ENCODE data around the gene CELF4.

The CELF4 gene

GRCh38 chr18:37529296-37529695 is 36.3 kb downstream of the CELF4 start:
- in situ Hi-C loops (cut with HindIII; ENCODE audit: low sequenced_read_pairs): no loop called here

GRCh38 chr18:37527395-37527794 is 38.2 kb downstream of the CELF4 start:
- in situ Hi-C loops (cut with HindIII; ENCODE audit: low sequenced_read_pairs): no loop called here

- in situ Hi-C loops (cut with HindIII; ENCODE audit: low sequenced_read_pairs): no loop called here
Measured at GRCh38 chr18:37525262-37525585, 40.4 kb downstream of the CELF4 start.

GRCh38 chr18:37524498-37525261 is 40.9 kb downstream of the CELF4 start:
- in situ Hi-C loops (cut with HindIII; ENCODE audit: low sequenced_read_pairs): no loop called here

- in situ Hi-C loops (cut with HindIII; ENCODE audit: low sequenced_read_pairs): no loop called here
Measured at GRCh38 chr18:37524139-37524497, 41.5 kb downstream of the CELF4 start.

GRCh38 chr18:37521510-37522465 is 43.8 kb downstream of the CELF4 start:
- in situ Hi-C loops (cut with HindIII; ENCODE audit: low sequenced_read_pairs): no loop called here

GRCh38 chr18:37520508-37520907 is 45.1 kb downstream of the CELF4 start:
- in situ Hi-C loops (cut with HindIII; ENCODE audit: low sequenced_read_pairs): no loop called here

GRCh38 chr18:37519510-37520135 is 46.0 kb downstream of the CELF4 start:
- in situ Hi-C loops (cut with HindIII; ENCODE audit: low sequenced_read_pairs): no loop called here

GRCh38 chr18:37516361-37516853 is 49.2 kb downstream of the CELF4 start:
- in situ Hi-C loops (cut with HindIII; ENCODE audit: low sequenced_read_pairs): no loop called here

GRCh38 chr18:37514953-37515352 is 50.6 kb downstream of the CELF4 start:
- in situ Hi-C loops (cut with HindIII; ENCODE audit: low sequenced_read_pairs): no loop called here

GRCh38 chr18:37512400-37512799 is 53.2 kb downstream of the CELF4 start:
- in situ Hi-C loops (cut with HindIII; ENCODE audit: low sequenced_read_pairs): no loop called here

GRCh38 chr18:37511721-37512298 is 53.8 kb downstream of the CELF4 start:
- in situ Hi-C loops (cut with HindIII; ENCODE audit: low sequenced_read_pairs): no loop called here

GRCh38 chr18:37509600-37509999 is 56.0 kb downstream of the CELF4 start:
- in situ Hi-C loops (cut with HindIII; ENCODE audit: low sequenced_read_pairs): no loop called here

- in situ Hi-C loops (cut with HindIII; ENCODE audit: low sequenced_read_pairs): no loop called here
Measured at GRCh38 chr18:37508207-37508606, 57.4 kb downstream of the CELF4 start.

- in situ Hi-C loops (cut with HindIII; ENCODE audit: low sequenced_read_pairs): no loop called here
Measured at GRCh38 chr18:37507239-37507638, 58.4 kb downstream of the CELF4 start.

GRCh38 chr18:37506001-37506400 is 59.6 kb downstream of the CELF4 start:
- in situ Hi-C loops (cut with HindIII; ENCODE audit: low sequenced_read_pairs): no loop called here

GRCh38 chr18:37505321-37505720 is 60.3 kb downstream of the CELF4 start:
- in situ Hi-C loops (cut with HindIII; ENCODE audit: low sequenced_read_pairs): no loop called here

GRCh38 chr18:37502601-37503000 is 63.0 kb downstream of the CELF4 start:
- in situ Hi-C loops (cut with HindIII; ENCODE audit: low sequenced_read_pairs): no loop called here

- in situ Hi-C loops (cut with HindIII; ENCODE audit: low sequenced_read_pairs): no loop called here
Measured at GRCh38 chr18:37502036-37502435, 63.6 kb downstream of the CELF4 start.

GRCh38 chr18:37501136-37501535 is 64.5 kb downstream of the CELF4 start:
- in situ Hi-C loops (cut with HindIII; ENCODE audit: low sequenced_read_pairs): no loop called here

GRCh38 chr18:37499913-37500312 is 65.7 kb downstream of the CELF4 start:
- in situ Hi-C loops (cut with HindIII; ENCODE audit: low sequenced_read_pairs): loop anchor here (25.0 kb wide), 2 partner anchors 237 to 563 kb away; no protein-coding TSS in a partner anchor
